TTC549 (cell line): ENCODE measurements around the gene SIRT7.
"Not testable (repeated sequence)": the region's sequence is repeated elsewhere in the genome, so short reads cannot be mapped to it uniquely, and the experiment has no call there.

Experiments used
- FAIRE-seq: peaks from 2 replicates; lab custom pipeline; 2012; peaks lifted over from hg19 to GRCh38; lab: Jason Lieb, UNC

SIRT7 gene

DNA sequence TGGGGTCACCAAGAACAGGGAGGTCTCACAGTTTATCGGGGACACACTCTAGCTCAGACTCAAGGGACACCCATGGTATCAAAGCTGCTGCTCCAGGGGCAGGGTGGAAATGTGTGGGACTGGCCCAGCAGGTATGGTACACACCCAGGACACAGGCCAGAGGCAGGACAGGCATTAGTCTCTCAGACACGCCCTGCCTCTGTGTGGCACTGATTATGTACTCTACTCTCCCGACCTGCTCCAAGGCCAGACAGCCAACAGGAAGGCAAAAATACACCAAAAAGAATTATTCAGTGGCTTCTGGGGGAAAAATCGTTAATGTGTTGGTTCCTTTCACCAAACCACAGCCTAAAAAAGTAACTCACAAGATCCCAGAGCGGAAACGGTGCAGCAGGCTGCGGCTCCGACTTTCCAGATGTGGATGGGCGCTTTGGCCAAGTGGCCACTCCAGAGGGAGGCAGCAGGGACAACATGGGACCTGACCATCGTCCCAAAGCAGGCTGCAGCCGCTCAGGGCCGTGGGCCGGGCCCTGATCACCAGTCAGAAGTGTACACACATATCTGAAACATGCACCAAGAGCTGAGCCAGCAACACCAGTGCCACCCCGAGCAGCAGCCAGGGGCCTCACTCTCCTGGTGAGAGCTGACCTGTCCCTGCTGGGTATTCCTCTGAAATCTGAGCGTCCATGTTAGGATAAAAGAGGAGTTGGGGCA, 1.0 kb upstream of the SIRT7 start:
- FAIRE-seq: no peak

DNA sequence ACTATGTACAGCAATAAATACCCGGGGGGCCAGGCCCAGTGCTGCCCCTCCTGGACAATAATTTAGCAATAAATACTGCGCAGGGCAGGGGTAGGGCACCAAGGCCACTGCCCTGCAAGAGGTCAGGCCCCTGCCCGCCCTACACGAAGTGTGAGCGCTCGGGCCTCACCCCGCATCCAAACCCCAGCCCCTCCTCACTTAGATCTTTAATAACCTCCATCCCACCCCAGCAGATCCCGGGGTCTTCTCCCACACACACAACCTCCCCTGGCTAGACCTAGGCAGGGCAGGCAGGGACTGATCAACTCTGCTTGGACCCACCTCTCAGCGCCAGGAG, 325 bp upstream of the SIRT7 start:
- not testable (repeated sequence) for FAIRE-seq

DNA sequence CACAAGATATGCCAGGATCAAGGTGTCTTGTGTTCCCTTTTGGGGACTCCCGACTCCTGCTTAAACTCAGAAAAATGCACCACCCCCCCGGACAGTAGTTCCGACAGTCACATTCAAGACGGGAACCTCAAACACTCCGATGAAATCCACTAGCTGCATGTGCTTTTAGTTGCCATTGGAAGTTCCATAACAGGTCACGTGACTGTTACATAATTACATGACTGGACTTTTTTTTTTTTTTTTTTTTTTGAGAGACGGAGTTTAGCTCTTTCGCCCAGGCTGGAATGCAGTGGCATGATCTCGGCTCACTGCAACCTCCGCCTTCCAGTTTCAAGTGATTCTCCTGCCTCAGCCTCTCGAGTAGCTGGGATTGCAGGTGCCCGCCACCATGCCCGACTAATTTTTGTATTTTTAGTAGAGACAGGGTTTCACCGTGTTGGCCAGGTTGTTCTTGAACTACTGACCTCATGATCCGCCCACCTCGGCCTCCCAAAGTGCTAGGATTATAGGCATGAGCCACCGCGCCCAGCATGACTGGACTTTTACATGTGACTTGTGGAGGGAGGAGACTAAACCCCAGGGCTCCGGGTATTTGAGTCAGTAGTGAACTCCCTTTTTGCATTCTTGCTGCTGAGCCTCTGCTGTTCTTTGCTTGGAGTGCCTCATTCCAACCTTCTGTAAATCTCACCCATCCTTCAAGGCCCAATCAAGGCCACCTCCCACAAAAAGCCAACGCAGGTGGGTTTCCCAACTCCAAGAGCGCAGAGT, 1.6 kb downstream of the SIRT7 start:
- FAIRE-seq: no peak

DNA sequence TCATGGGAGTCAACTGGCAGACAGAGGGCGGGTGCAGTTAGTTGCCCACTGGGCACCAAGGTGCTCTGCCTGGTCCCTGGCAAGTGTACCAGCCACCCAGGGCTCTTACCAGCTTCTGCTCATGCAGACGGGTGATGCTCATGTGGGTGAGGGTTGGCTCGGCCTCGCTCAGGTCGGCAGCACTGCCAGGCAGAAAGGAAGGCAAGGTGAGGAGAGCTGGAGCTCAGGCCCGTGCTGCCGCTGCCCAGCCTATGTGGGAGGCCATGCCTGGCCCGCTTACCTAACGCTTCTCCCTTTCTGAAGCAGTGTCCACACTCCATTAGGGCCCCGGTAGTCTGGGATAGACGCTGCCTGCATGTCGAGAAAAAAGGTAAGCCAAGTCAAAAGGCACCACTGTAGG, 2.6 kb downstream of the SIRT7 start:
- no peak for FAIRE-seq

DNA sequence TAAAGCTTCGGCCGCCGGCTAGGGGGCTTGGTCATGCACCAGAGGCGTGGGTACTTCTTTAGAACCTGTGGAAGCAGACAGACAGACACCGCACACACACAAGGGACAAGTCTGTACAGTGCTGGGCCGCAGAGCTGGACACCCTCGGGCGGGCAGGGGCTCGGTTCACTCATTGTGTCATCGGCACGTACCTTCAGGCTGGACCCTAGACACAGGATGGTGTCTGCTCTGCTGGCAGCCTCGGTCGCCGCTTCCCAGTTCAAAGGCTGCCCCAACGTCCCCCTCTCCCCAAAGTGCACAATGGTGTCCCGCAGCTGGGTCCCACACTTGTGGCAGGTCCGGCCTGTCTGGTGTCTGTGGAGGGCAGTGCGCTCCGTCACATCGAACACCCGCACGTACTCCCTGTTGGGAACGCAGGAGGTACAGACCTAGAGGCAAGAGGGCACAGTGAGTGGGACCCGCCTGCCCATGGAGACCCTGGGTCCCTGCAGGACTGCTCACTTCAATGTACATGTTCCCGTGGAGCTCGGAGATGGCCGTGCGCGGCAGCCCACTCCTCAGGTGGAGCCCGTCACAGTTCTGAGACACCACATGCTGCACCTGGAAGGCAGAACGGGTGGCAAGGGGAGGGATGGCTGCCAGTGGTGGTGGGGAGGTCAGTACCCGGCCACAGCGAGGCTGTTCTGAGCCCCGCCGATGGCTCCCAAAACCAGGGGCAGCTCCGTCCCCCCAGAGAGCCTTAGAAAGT, 3.7 kb downstream of the SIRT7 start:
- no peak for FAIRE-seq

DNA sequence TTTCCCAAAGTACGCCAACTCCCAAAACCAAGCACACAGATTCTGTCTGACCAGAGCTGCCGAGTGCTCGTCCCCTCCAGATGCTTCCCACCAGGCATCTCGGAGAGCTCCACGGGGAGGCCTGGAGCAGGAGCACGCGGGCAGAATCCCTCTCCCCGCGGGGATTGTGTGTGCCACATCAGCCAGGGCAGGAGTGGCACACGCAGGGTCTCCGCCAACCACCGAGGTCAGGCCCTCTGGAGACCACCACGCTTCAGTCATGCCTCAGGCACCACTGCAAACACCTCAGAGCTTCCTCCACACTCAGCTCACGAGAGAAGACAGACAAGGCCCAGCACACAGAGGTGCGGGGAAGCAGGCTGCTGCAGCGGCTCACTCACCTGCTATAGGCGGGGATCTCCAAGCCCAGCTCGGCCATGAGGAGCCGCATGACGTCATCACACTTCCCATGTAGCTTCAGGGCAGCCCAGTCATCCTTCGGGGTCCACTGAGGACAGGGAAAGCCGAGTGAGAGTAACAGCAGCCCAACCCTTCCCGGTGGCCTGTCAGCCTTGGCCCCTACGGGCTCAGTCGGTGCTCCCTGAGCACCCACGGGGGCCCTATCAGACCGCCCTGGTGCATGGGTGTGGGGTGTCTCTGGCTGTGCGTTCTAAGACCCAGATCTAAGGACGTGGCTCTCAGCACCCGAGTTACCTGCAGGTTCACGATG, 4.4 kb downstream of the SIRT7 start:
- FAIRE-seq: no peak

DNA sequence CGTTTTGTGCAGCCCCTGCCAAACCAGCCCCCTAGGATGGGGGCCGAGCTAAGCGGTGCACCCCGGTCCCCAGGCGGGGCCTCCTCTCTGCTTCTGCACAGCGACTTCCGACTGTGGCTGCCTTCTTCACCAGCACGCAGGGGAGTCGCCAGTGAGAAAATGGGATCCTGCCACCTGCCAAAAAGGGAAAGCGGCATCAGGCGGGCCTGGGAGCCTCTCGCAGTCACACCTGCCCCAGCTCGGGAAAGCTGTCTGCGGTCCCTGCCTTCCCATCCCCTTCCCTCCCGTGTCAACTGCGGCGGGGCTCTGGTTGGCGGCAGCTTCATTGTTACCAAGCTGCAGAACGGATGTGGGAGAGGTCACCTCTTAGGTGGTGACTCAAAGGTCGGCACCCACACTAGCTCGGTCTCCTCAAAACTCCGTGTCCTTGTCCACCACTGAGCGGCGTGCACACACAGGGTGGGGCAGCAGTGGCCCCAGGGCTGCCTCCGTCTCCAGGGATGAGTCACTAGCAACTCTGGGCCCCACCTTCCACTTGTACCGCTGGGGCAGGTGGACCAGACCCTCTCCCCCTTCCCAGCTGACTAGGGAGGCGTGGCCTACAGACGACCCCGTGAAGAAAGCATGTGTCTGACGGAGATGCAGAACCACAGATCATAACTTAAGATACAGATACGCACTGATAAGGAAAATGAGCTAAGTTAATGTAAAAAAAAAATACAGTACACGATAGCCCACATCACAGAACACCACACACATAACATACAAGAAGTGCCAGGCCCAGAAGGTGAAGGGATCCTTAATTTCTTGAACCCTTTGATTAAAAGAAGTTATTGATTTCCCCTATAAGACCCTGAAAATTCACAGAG, 5.3 kb downstream of the SIRT7 start:
- FAIRE-seq: no peak

DNA sequence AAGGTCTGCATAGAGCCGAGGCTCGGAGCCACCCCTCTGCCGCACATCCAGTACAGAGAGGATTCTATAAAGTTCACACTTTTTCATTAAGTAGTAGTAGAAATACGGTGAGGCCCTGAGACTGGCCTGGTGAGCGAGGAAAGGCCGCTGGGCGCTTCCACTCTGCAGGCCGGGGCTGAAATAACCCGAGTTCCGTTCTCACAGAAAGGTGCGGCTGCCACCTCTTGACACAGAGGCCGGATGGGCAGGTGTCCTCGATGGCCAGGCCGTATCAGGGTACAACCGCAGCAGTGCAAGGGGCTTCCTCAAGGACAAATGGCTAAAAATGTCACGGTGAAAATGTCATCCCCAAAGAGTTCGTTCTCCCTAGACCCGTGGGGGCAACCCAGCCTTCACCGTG, 6.0 kb downstream of the SIRT7 start:
- FAIRE-seq: no peak

DNA sequence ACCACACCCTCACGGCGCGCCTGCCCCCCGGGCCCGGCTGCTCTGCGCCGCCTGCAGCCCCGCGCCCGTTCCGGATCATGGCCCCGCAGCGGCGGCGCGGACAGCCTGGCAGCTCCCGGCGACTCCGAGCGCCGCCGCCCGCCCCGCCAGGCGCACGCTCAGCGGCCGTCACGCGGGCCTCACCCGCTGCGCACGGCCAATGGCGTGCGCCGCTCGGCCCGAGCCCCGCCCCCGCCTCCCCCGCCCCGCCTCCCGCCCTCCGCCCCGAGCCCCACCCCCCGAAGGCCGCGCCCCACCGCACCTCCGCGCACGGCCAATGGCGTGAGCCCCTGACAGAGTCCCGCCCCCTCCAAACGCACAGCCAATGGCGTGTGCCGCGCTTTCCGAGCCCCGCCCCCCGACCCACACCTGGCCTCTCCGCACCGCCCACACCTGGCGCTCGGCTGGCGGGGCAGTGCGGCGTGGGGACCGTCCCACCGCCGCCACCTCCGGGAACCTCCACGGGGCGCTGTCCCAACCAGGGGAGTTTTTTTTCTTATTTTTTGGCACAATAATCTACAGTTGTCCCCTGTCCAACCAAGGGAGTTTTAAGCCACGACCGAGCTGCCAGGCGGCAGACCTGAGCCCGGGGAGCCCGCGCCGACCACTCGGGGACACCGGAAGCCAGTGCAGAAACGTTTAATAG, 6.6 kb downstream of the SIRT7 start, which contains the start of gene PCYT2:
PCYT2 (minus strand) TSS at position 123 of the 685 bp plus-strand sequence; CDS start at position 79, 44 bp downstream.
- no peak for FAIRE-seq

DNA sequence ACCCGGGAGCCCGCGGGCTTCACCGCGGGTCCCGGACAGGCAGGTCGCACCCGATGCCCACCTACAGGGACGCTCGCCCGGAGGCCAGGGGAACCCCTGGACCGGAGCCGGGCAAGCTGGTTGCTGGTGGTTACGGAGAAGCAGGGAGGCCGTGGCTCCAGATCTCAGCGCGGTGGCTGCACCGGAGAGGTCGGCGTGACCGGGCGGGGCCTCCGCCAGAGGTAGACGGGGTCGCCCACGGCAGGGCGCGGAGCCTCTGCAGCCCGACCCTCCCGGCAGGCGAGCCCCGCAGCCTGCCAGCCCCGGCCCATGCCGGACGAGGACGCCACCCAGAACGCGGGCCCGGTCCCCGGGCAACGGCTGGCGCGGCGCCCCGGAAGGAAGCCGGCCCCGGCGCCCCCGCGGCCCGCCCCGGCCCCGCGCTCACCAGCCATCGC, 7.1 kb downstream of the SIRT7 start:
- FAIRE-seq: no peak

DNA sequence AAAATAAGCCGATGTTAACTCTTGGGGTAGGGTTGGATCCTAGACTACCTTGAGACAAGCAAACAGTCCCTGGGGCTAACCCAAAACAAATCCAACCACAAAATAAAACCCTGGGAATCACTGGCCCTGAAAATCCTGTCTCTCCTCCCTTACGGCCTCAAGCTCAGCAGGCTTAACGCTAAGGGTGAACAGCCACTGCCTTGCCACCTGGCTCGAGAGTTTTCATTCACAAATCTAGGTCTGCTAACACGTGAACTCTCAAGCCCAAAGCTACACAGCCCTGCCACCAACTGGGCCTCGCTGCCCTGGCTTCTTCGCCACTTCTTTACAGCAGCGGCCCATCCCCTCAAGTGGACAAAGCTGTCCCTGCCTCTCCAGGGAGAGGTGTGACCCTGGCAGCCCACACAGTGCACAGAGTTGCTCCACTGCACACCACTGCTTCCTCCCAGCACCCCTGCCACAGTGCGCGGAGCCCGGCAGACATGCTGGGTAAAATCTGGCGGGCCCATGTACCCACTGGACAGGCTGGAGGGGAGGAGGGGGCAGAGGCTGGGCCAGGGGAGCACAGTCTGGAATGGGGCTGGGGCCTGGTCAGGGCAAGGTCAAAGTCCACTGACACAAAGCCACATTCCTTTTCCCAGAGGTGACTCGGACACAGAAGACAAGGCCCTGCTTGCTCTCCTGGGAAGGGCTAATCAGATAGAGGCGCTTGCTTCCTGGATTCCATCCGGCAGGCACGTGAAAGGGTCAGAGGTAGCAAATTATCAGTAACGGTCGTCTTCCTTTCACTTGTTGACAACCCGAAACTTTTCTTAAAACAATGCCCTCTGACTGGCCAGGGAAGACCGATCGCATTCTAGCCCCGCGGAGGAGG, 7.8 kb downstream of the SIRT7 start:
- no peak for FAIRE-seq

DNA sequence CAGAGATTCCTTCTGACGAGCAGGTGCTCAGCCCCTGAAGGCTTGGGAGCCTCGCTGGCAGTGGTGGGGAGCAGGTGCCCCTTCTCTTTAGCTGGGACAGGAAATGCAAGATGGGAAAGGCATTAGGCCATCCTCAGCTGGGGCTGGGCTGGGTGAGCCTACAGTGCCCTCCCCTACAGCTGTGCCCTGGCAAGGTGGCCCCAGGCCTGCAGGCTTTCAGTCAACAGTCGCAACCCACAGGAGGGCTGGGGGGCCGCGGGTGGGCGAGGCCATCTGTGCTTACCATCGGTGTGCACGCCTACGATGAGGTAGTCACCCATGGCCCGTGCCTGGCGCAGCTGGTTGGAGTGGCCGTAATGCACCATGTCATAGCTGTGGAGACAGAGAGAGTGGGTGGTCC, 8.7 kb downstream of the SIRT7 start:
- FAIRE-seq: no peak

DNA sequence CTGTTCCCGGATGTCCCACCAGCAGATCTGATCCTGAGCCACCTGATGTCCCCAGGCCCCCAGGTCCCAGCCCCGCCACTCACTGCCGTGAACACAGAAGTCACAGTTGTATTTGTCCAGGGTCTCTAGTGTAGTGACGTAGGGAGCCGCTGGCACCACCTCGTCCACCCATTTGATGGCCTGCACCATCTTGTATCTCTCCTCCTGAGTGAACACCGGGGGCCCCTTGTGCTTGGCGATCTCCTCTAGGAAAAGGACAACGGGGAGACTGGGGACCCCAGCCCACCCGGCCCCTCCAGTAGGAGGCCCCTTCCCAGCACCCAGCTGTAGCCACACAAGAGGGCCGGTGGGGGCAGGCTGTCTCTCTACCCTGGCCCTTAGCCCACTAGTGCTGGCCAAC, 9.2 kb downstream of the SIRT7 start:
- no peak for FAIRE-seq

DNA sequence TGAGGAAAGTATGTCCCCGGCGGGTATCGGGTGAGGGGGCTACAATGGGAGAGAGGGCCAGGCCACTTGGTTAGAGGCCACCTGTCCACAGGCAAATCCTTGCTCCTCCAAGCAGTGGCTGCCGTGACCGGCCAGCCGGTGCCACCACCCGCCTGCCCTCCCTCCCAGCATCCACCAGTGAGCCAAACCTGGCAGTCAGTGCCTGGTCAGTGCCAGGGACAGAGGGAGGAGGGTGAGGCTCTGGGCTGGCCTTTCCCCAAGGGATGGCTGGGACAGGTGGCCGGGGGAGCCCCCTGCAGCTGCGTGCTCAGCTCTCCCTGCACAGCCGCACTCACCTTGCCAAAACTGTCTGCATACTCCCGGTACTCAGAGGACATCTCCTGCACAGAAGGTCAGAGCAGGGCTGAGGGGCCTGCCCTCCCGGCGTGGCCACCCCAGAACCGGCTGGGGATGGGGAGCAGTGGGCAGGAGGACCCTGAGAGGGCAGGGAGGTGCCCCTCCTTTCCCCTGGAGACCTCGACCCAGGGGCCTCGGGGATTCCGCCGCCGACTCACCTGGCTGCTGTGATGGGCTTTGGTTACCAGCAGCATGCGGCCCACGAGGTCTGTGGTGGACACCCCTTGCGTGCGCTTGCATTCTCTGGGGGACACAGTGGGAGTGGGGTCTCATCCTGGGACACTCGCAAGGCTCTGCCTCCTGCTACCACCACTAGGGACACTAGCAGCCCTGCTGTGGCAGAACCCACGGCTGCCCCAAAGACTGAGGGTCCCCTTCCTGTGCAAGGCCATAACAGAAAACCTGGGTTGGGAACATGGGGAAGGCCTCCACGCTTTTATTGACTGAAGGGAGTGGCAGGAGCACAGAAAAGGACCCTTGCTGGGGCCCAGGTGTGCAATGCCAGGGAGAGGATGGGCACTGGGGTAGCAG, 10.5 kb downstream of the SIRT7 start:
- no peak for FAIRE-seq

DNA sequence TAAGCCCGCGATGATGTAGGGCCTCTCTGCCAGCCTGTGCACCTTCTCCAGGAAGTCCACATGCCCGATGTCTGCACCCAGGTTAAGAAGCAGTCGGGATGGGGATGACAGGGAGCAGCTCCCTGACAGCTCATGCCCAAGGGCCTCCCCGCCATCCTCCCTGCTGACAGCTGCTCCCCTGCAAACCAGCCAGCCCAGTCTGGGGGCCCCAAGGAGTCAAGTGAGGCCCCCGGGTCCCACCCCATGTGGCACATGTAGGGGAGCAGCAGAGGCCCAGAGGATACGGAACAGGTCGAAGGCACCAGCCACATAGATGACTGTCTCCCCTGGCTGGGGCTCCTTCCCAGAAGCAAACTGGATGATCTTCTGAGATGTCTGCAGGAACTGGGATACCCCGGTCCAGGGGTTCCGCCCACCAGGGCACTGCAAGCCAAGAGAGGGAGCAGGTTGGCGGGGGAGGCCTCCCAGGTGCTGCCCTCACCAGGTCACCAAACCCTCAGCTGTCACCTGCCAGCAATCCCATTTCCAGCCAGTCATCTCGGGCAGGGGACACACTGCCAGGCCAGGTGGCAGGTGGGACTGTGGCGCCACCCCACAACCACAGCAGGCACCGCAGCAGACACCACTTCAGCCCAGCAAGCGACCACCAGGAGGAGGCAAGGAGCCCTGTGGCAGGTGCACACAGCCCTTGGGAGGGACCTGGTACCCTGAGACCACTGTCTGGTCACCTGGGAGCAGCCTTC, 11.3 kb downstream of the SIRT7 start:
- FAIRE-seq: no peak

DNA sequence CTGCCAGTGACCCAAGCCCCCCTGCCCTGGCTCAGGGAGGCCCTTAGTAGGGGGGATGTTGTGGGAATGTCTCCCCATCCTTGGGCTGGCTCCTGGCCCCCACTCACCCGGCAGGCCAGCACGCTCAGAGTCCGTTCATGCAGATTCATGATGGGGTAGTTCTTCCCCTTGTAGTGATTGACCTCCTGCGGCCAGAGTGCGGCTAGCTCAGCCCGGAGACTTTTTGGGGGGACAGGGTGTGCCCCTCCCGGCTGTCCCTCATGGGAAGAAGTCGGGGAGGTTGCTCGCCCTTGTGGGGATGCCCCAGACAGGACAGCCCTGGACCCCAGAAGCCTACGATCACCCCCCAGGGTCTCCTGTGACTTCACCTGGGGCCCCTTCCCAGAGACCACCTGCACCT, 12.0 kb downstream of the SIRT7 start:
- FAIRE-seq: no peak

DNA sequence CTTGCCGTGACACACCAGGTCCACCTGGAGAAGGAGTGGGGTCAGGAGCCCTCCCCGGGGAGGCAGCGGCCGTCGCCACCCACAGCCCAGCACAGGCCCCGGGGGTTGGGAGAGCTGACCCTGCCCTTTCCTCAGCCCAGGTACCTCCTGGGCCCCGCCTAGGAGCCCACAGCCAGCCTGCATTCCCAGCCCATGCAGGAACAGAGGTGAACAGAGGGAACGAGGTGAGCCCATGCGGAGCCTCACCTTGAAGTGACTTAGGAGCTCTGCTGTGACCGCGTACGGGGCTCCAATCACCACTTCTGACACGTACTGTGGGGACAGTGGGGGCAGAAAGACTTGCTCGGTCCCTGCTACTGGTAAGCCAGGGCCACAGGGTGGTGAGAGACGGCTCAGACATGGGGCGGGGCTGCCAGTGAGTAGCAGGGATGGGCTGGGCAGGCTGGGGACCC, 12.5 kb downstream of the SIRT7 start:
- FAIRE-seq: no peak
